GM19099 (cell line): ENCODE measurements around the gene SKAP1.

Source experiments
- POLR2A ChIP-seq: IDR thresholded peaks from 3 replicates; pipeline ENCODE4 v1.6.1; 2011; ENCODE audit warnings: low read depth; ENCODE audit not compliant: insufficient read length; ENCODE audit errors: extremely low read depth

SKAP1 gene

GRCh38 chr17:48261297-48261880, 168.6 kb downstream of the SKAP1 start:
- no peak for TF ChIP-seq POLR2A

GRCh38 chr17:48259694-48260291, 170.2 kb downstream of the SKAP1 start:
- TF ChIP-seq POLR2A = no peak

- TF ChIP-seq POLR2A = no peak
Observed at GRCh38 chr17:48258331-48258730, 171.7 kb downstream of the SKAP1 start.

GRCh38 chr17:48255759-48256158, 174.3 kb downstream of the SKAP1 start:
- no peak for TF ChIP-seq POLR2A

- TF ChIP-seq POLR2A = no peak
Observed at GRCh38 chr17:48254896-48255295, 175.1 kb downstream of the SKAP1 start.

GRCh38 chr17:48253975-48254374, 176.0 kb downstream of the SKAP1 start:
- TF ChIP-seq POLR2A = no peak

- no peak for TF ChIP-seq POLR2A
Observed at GRCh38 chr17:48251950-48252349, 178.1 kb downstream of the SKAP1 start.

- no peak for TF ChIP-seq POLR2A
Observed at GRCh38 chr17:48250949-48251348, 179.1 kb downstream of the SKAP1 start.

GRCh38 chr17:48247603-48248002, 182.4 kb downstream of the SKAP1 start:
- TF ChIP-seq POLR2A = no peak

- TF ChIP-seq POLR2A = no peak
Observed at GRCh38 chr17:48247038-48247437, 183.0 kb downstream of the SKAP1 start.

- no peak for TF ChIP-seq POLR2A
Observed at GRCh38 chr17:48246612-48247011, 183.4 kb downstream of the SKAP1 start.

- no peak for TF ChIP-seq POLR2A
Observed at GRCh38 chr17:48244814-48245213, 185.2 kb downstream of the SKAP1 start.

- TF ChIP-seq POLR2A = no peak
Observed at GRCh38 chr17:48244121-48244711, 185.8 kb downstream of the SKAP1 start.

GRCh38 chr17:48241770-48242497, 188.1 kb downstream of the SKAP1 start:
- TF ChIP-seq POLR2A = no peak

- no peak for TF ChIP-seq POLR2A
Observed at GRCh38 chr17:48241131-48241591, 188.9 kb downstream of the SKAP1 start.

GRCh38 chr17:48240562-48241130, 189.4 kb downstream of the SKAP1 start:
- no peak for TF ChIP-seq POLR2A

- no peak for TF ChIP-seq POLR2A
Observed at GRCh38 chr17:48240122-48240521, 189.9 kb downstream of the SKAP1 start.
